A673 (cell line): ENCODE data around the gene WWP2. TPM values are rescaled to one million over a fixed set of nuclear protein-coding genes. Genes with fewer than 3 reads are reported as not detected.
"Not testable (repeated sequence)": the region's sequence is repeated elsewhere in the genome, so short reads cannot be mapped to it uniquely, and the experiment has no call there.

ENCODE experiments used
- BruUV-seq: library from RNA; stranded (reverse); fragments of 400-500 nt; replicated peaks from 2 replicates; lab custom pipeline; 2021; lab: Mats Ljungman, UMichigan
- CTCF ChIA-PET: fragments of 300-600 bp; sonication (Branson Sonifier 250); formaldehyde crosslinking; loops from one replicate; lab custom pipeline; 2022; ENCODE audit warnings: antibody characterized with exemption; lab: Charles Lee
- POLR2A ChIA-PET: fragments of 300-600 bp; sonication (Branson Sonifier 250); formaldehyde crosslinking; loops from one replicate; lab custom pipeline; 2022; ENCODE audit warnings: antibody characterized with exemption; ENCODE audit not compliant: low non-redundant PET; lab: Charles Lee
- DNase-seq: peaks from one replicate; pipeline ENCODE4 v3.0.0-alpha.2; 2015; ENCODE audit warnings: low spot score
- H3K27ac ChIP-seq: fragments of 200-600 bp; sonication (generic); 2 replicates; pipeline ENCODE4 v1.5.1; 2016; ENCODE audit warnings: mixed run types, low read depth, mild to moderate bottlenecking, mixed read lengths, antibody characterized with exemption, low read length; ENCODE audit not compliant: poor library complexity, severe bottlenecking
- H3K27me3 ChIP-seq: fragments of 200-600 bp; sonication (generic); replicated peaks from 2 replicates; pipeline ENCODE4 v1.6.1; 2017; ENCODE audit warnings: mixed run types, low read depth, mild to moderate bottlenecking, mixed read lengths, antibody characterized with exemption, low read length; ENCODE audit not compliant: insufficient read depth, poor library complexity
- H3K36me3 ChIP-seq: fragments of 200-600 bp; sonication (generic); 2 replicates; pipeline ENCODE4 v1.6.1; 2016; ENCODE audit warnings: mixed run types, mild to moderate bottlenecking, mixed read lengths, antibody characterized with exemption, low read length; ENCODE audit not compliant: insufficient read depth, poor library complexity, severe bottlenecking
- H3K4me1 ChIP-seq: fragments of 200-600 bp; sonication (generic); 2 replicates; pipeline ENCODE4 v1.6.1; 2017; ENCODE audit warnings: mixed run types, mild to moderate bottlenecking, mixed read lengths, antibody characterized with exemption, low read length; ENCODE audit not compliant: insufficient read depth, poor library complexity, severe bottlenecking
- H3K4me3 ChIP-seq: fragments of 200-600 bp; sonication (generic); 2 replicates; pipeline ENCODE4 v1.5.1; 2016; ENCODE audit warnings: low read depth, mixed run types, mild to moderate bottlenecking, mixed read lengths, low read length; ENCODE audit not compliant: poor library complexity, severe bottlenecking
- H3K9me3 ChIP-seq: fragments of 200-600 bp; sonication (generic); 2 replicates; pipeline ENCODE4 v1.6.1; 2016; ENCODE audit warnings: mixed run types, low read depth, mild to moderate bottlenecking, mixed read lengths, antibody characterized with exemption, low read length; ENCODE audit not compliant: poor library complexity, severe bottlenecking
- EZH2 ChIP-seq: fragments of 200-600 bp; sonication (generic); IDR thresholded peaks from 2 replicates; pipeline ENCODE4 v1.6.1; 2017; ENCODE audit warnings: borderline replicate concordance, low read depth, mild to moderate bottlenecking, mixed read lengths, antibody characterized with exemption, low read length; ENCODE audit not compliant: poor library complexity, severe bottlenecking
- intact Hi-C: fragments of 100-400 bp; cut with micrococcal nuclease; formaldehyde crosslinking; loops from one replicate; pipeline ENCODE4 v1.10.0; 2022; ENCODE audit not compliant: unreplicated experiment
- total RNA-seq: library from RNA; stranded (reverse); gene quantifications from 2 replicates; pipeline ENCODE4 v1.2.3, GENCODE V29; 2021
- TF ChIP-seq, protein P1 (sequence below): fragments of 300-800, 200-600 bp; sonication (generic); conservative IDR thresholded peaks from 2 replicates; pipeline ENCODE4 v1.5.1; 2017; ENCODE audit warnings: low read depth, mild to moderate bottlenecking, antibody characterized with exemption, low read length, moderate library complexity, mixed read lengths

Gene WWP2
- total RNA-seq, 1 experiment from 2014 or later, result 32.4 TPM

DNA sequence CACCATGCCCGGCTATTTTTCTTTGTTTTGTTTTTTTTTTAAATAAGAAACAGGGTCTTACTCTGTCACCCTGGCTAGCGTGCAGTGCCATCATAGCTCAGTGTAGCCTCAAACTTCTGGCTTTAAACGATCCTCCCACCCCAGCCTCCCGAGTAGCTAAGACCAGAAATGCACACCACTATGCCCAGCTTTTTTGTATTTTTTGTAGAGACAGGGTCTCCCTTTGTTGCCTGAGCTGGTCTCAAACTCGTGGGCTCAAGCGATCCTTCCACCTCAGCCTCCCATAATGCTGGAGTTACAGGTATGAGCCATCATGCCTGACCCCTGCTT lies 59.7 kb downstream of the WWP2 start:
- Histone ChIP-seq H3K4me3 (no peak overlapping the region), H3K27me3 (no peaks in the 10 kb centered on the region), H3K27ac (no peak overlapping the region), H3K36me3 (no peaks in the 10 kb centered on the region), H3K4me1 (no peaks in the 10 kb centered on the region), H3K9me3 (no peaks in the 10 kb centered on the region)
- ChIA-PET CTCF (no interaction called here), POLR2A (no interaction called here)
- intact Hi-C loops, result no loop called here
- no peak for DNase-seq
- TF ChIP-seq EZH2, result no peak
- TF ChIP-seq, protein P1, sequence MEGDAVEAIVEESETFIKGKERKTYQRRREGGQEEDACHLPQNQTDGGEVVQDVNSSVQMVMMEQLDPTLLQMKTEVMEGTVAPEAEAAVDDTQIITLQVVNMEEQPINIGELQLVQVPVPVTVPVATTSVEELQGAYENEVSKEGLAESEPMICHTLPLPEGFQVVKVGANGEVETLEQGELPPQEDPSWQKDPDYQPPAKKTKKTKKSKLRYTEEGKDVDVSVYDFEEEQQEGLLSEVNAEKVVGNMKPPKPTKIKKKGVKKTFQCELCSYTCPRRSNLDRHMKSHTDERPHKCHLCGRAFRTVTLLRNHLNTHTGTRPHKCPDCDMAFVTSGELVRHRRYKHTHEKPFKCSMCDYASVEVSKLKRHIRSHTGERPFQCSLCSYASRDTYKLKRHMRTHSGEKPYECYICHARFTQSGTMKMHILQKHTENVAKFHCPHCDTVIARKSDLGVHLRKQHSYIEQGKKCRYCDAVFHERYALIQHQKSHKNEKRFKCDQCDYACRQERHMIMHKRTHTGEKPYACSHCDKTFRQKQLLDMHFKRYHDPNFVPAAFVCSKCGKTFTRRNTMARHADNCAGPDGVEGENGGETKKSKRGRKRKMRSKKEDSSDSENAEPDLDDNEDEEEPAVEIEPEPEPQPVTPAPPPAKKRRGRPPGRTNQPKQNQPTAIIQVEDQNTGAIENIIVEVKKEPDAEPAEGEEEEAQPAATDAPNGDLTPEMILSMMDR, result no peak
- no TSS peak for BruUV-seq

DNA sequence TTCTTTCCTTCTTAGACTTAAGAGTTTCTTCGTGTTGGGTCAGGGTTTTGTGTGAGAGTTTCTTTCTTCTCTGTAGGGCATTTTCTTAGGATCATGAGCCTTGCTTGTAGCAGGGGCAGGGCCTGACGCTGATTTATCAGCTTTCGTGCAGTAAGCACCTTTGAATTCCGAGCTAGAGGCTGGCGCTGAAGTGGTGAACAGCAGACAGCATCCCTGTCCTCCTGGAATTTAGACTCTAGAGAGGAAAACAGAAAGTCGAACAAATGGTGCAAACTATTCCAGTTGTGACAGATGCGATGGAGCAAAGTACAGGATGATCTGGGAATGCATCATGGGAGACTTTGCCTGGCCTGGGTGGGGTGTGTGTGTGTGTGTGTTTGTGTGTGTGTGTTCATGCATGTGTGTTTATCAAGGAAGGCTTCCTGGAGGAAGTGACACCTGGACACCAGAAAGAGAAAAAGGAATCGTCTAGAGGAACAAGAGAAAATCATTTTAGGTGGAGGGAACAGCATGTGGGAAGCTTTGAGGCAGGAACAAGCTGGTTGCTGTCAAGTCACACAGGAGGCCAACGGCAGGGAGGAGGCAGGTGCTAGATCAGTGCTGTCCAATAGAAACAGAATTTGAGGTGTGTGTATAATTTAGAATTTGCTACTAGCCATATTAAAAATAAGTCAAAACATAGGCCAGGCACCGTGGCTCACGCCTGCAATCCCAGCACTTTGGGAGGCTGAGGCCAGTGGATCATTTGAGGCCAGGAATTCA lies 60.2 kb downstream of the WWP2 start:
- no peak overlapping the region for H3K4me3 ChIP-seq
- no TSS peak for BruUV-seq
- TF ChIP-seq EZH2, result no peak
- TF ChIP-seq, protein P1, result no peak
- intact Hi-C loops, result no loop called here
- no peaks in the 10 kb centered on the region for H3K9me3 ChIP-seq
- ChIA-PET CTCF (no interaction called here), POLR2A (no interaction called here)
- no peak overlapping the region for H3K27ac ChIP-seq
- DNase-seq, result no peak
- H3K4me1 ChIP-seq, result no peaks in the 10 kb centered on the region
- no peaks in the 10 kb centered on the region for H3K27me3 ChIP-seq
- no peaks in the 10 kb centered on the region for H3K36me3 ChIP-seq

DNA sequence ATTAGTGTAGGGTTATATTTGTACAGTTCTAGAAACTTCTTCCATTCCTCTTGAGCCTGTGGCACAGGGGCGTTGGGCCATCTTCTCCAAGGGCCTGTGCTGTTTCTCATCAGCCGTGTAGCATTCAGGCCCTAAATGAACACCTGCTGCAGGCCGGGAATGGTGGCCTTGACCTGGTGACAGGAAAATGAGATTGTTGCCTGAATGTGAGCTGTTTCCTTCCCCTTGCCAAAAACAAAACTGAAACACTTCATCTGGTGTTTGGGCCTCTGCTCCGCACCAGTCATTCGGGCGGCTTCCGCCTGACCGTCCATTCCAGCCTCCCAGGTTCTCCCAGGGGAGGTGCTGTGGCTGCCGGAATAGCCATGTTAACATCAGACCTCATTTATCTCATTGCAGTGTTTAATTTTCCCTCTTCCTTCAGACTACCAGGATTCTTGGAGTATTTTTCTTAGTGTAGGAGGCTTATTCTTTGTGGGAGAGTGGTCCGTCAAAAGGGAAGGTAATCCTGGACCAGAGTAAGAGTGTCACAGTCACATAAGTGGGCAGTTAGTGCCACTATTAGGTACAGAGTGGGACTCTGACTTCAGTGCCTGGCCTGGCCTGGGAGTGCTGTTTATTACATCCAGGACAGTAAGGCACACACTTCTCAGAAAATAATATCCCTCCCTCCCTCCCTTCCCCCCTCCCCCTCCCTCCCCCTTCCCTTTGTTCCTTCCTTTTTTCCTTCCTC lies 61.9 kb downstream of the WWP2 start:
- Histone ChIP-seq H3K4me1 (no peaks in the 10 kb centered on the region), H3K27ac (no peak overlapping the region), H3K27me3 (no peaks in the 10 kb centered on the region), H3K9me3 (no peaks in the 10 kb centered on the region), H3K4me3 (no peak overlapping the region), H3K36me3 (no peaks in the 10 kb centered on the region)
- no TSS peak for BruUV-seq
- intact Hi-C loops, result no loop called here
- TF ChIP-seq, protein P1, result no peak
- no peak for TF ChIP-seq EZH2
- CTCF ChIA-PET, result no interaction called here
- POLR2A ChIA-PET, result no interaction called here
- DNase-seq, result no peak

DNA sequence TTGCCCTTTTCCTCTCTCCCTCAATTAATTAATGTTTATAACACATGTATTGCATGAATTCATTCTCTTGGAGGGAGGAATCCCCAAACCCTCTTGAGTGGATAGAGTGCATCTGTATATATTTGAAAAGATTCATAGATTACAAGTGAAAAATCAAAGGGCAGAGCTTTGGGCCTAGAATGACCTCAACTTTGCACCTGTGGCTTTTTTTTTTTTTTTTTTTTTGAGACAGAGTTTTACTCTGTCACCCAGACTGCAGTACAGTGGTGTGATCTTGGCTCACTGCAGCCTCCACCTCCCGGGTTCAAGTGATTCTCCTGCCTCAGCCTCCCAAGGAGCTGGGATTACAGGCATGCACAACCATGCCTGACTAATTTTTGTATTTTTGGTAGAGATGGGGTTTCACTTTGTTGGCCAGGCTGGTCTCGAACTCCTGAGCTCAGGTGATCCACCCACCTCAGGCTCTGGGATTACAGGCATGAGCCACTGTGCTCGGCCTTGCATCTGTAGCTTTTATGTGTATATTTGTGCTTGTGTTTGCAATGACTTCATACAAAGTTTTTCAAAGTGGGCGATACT lies 62.5 kb downstream of the WWP2 start:
- H3K36me3 ChIP-seq, intact Hi-C loops, H3K4me1 ChIP-seq, POLR2A ChIA-PET, H3K27ac ChIP-seq, H3K27me3 ChIP-seq, CTCF ChIA-PET, BruUV-seq, H3K4me3 ChIP-seq, DNase-seq, H3K9me3 ChIP-seq: not testable (repeated sequence)
